HEK293T (cell line): ENCODE data around the gene TMTC1.

Experiments used
- CTBP1 ChIP-seq: fragments of 450-650 bp; IDR thresholded peaks from 2 replicates; pipeline ENCODE4 v1.6.1; 2016; ENCODE audit warnings: borderline replicate concordance
- FOXA1 ChIP-seq: fragments of 450-650 bp; IDR thresholded peaks from 2 replicates; pipeline ENCODE4 v1.6.1; 2016; ENCODE audit warnings: mild to moderate bottlenecking
- FOXK2 ChIP-seq: fragments of 450-650 bp; IDR thresholded peaks from 2 replicates; pipeline ENCODE4 v1.6.1; 2016; ENCODE audit warnings: mild to moderate bottlenecking
- FOXM1 ChIP-seq: fragments of 450-650 bp; IDR thresholded peaks from 2 replicates; pipeline ENCODE4 v1.6.1; 2017; ENCODE audit warnings: mild to moderate bottlenecking, borderline replicate concordance
- HDGF ChIP-seq: fragments of 450-650 bp; IDR thresholded peaks from 2 replicates; pipeline ENCODE4 v1.6.1; 2017; ENCODE audit warnings: antibody characterized with exemption, borderline replicate concordance
- LEF1 ChIP-seq: fragments of 450-650 bp; IDR thresholded peaks from 2 replicates; pipeline ENCODE4 v1.6.1; 2017; ENCODE audit warnings: mild to moderate bottlenecking, borderline replicate concordance
- NFRKB ChIP-seq: fragments of 450-650 bp; IDR thresholded peaks from 2 replicates; pipeline ENCODE4 v1.6.1; 2016; ENCODE audit warnings: mild to moderate bottlenecking, moderate library complexity
- TARDBP ChIP-seq: fragments of 450-650 bp; IDR thresholded peaks from 2 replicates; pipeline ENCODE4 v1.6.1; 2016

GRCh38 chr12:29649722-29650121 is 134.0 kb downstream of the TMTC1 start:
- TF ChIP-seq FOXA1 (no peak), FOXK2 (no peak), FOXM1 (no peak), CTBP1 (no peak), TARDBP (no peak), NFRKB (no peak), LEF1 (no peak), HDGF (no peak)
